Osteoblast (primary cell): ENCODE results near the gene ERBB4. TPM values are rescaled to one million over a fixed set of nuclear protein-coding genes. Genes with fewer than 3 reads are reported as not detected.

Source experiments
- DNase-seq: peaks from one replicate; pipeline ENCODE4 v3.0.0; 2011; ENCODE audit warnings: low spot score, mixed read lengths; ENCODE audit not compliant: insufficient read length; ENCODE audit errors: missing footprints
- H2AFZ ChIP-seq: 2 replicates; pipeline ENCODE4 v1.6.0; 2011; ENCODE audit warnings: mild to moderate bottlenecking, low read length
- H3K27ac ChIP-seq: 2 replicates; pipeline ENCODE4 v1.5.1; 2011; ENCODE audit warnings: mild to moderate bottlenecking, low read depth, low read length, moderate library complexity
- H3K27me3 ChIP-seq: 2 replicates; pipeline ENCODE4 v1.6.0; 2012; ENCODE audit warnings: mild to moderate bottlenecking, control low read depth, inconsistent platforms, low read length, moderate library complexity; ENCODE audit not compliant: insufficient read depth
- H3K36me3 ChIP-seq: 2 replicates; pipeline ENCODE4 v1.5.1; 2011; ENCODE audit warnings: mild to moderate bottlenecking, low read length, control low read depth, moderate library complexity; ENCODE audit not compliant: insufficient read depth
- H3K4me1 ChIP-seq: 2 replicates; pipeline ENCODE4 v1.5.1; 2011; ENCODE audit warnings: mild to moderate bottlenecking, low read length, control low read depth, moderate library complexity; ENCODE audit not compliant: insufficient read depth
- H3K4me2 ChIP-seq: 2 replicates; pipeline ENCODE4 v1.6.0; 2011; ENCODE audit warnings: mild to moderate bottlenecking, low read length; ENCODE audit not compliant: insufficient read depth
- H3K4me3 ChIP-seq: fragments of 200-600 bp; sonication (generic); 3 replicates; pipeline ENCODE4 v1.5.1; 2012; ENCODE audit warnings: mild to moderate bottlenecking, low read length, inconsistent platforms; ENCODE audit not compliant: insufficient read depth
- H3K79me2 ChIP-seq: 2 replicates; pipeline ENCODE4 v1.6.0; 2012; ENCODE audit warnings: mild to moderate bottlenecking, low read length, control low read depth, inconsistent platforms; ENCODE audit not compliant: insufficient read depth
- H3K9me3 ChIP-seq: 2 replicates; pipeline ENCODE4 v1.5.1; 2011; ENCODE audit warnings: low read depth, low read length, control low read depth
- H4K20me1 ChIP-seq: 2 replicates; pipeline ENCODE4 v1.6.0; 2012; ENCODE audit warnings: mild to moderate bottlenecking, low read length, control low read depth; ENCODE audit not compliant: insufficient read depth
- total RNA-seq: library from RNA; depleted of rRNA; stranded (reverse); fragments of >200 nt; gene quantifications from 2 replicates; pipeline ENCODE4 v1.2.3, GENCODE V29; 2012
- TF ChIP-seq, protein P1 (sequence below): IDR thresholded peaks from 2 replicates; pipeline ENCODE4 v1.5.1; 2011; ENCODE audit warnings: mild to moderate bottlenecking, low read depth, low read length, moderate library complexity; ENCODE audit errors: extremely low read depth

ERBB4 gene
- total RNA-seq, 1 donor, result under 0.01 TPM

GRCh38 chr2:211611621-211612020 is 927.0 kb downstream of the ERBB4 start:
- TF ChIP-seq, protein P1, sequence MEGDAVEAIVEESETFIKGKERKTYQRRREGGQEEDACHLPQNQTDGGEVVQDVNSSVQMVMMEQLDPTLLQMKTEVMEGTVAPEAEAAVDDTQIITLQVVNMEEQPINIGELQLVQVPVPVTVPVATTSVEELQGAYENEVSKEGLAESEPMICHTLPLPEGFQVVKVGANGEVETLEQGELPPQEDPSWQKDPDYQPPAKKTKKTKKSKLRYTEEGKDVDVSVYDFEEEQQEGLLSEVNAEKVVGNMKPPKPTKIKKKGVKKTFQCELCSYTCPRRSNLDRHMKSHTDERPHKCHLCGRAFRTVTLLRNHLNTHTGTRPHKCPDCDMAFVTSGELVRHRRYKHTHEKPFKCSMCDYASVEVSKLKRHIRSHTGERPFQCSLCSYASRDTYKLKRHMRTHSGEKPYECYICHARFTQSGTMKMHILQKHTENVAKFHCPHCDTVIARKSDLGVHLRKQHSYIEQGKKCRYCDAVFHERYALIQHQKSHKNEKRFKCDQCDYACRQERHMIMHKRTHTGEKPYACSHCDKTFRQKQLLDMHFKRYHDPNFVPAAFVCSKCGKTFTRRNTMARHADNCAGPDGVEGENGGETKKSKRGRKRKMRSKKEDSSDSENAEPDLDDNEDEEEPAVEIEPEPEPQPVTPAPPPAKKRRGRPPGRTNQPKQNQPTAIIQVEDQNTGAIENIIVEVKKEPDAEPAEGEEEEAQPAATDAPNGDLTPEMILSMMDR, result no peak
- Histone ChIP-seq H3K4me1 (no peaks in the 10 kb centered on the region), H3K4me3 (no peak overlapping the region), H3K27me3 (no peaks in the 10 kb centered on the region), H3K36me3 (no peaks in the 10 kb centered on the region), H3K9me3 (no peaks in the 10 kb centered on the region), H3K79me2 (no peaks in the 10 kb centered on the region), H3K4me2 (no peak overlapping the region), H3K27ac (no peak overlapping the region), H4K20me1 (no peaks in the 10 kb centered on the region), H2AFZ (no peak overlapping the region)
- DNase-seq, result no peak

GRCh38 chr2:211611061-211611518 is 927.5 kb downstream of the ERBB4 start:
- no peak for DNase-seq
- Histone ChIP-seq H3K79me2 (no peaks in the 10 kb centered on the region), H3K4me3 (no peak overlapping the region), H4K20me1 (no peaks in the 10 kb centered on the region), H3K36me3 (no peaks in the 10 kb centered on the region), H3K4me2 (no peak overlapping the region), H3K4me1 (no peaks in the 10 kb centered on the region), H3K9me3 (no peaks in the 10 kb centered on the region), H3K27me3 (no peaks in the 10 kb centered on the region), H3K27ac (no peak overlapping the region), H2AFZ (no peak overlapping the region)
- TF ChIP-seq, protein P1, result no peak

GRCh38 chr2:211609127-211609526 is 929.5 kb downstream of the ERBB4 start:
- no peaks in the 10 kb centered on the region for H3K4me1 ChIP-seq
- no peak overlapping the region for H3K4me3 ChIP-seq
- no peaks in the 10 kb centered on the region for H3K79me2 ChIP-seq
- DNase-seq, result no peak
- H3K4me2 ChIP-seq, result no peak overlapping the region
- TF ChIP-seq, protein P1, result no peak
- H4K20me1 ChIP-seq, result no peaks in the 10 kb centered on the region
- no peak overlapping the region for H2AFZ ChIP-seq
- H3K27ac ChIP-seq, result no peak overlapping the region
- H3K27me3 ChIP-seq, result no peaks in the 10 kb centered on the region
- no peaks in the 10 kb centered on the region for H3K36me3 ChIP-seq
- H3K9me3 ChIP-seq, result no peaks in the 10 kb centered on the region

- Histone ChIP-seq H3K9me3 (no peaks in the 10 kb centered on the region), H3K36me3 (no peaks in the 10 kb centered on the region), H3K4me2 (no peak overlapping the region), H3K4me1 (no peaks in the 10 kb centered on the region), H3K79me2 (no peaks in the 10 kb centered on the region), H3K4me3 (no peak overlapping the region), H3K27me3 (no peaks in the 10 kb centered on the region), H4K20me1 (no peaks in the 10 kb centered on the region), H3K27ac (no peak overlapping the region), H2AFZ (no peak overlapping the region)
- DNase-seq, result no peak
- TF ChIP-seq, protein P1, result no peak
Observed at GRCh38 chr2:211599146-211599545, 939.5 kb downstream of the ERBB4 start.
